ENCODE measurements around the gene KCNK18.

KCNK18 gene

DNA sequence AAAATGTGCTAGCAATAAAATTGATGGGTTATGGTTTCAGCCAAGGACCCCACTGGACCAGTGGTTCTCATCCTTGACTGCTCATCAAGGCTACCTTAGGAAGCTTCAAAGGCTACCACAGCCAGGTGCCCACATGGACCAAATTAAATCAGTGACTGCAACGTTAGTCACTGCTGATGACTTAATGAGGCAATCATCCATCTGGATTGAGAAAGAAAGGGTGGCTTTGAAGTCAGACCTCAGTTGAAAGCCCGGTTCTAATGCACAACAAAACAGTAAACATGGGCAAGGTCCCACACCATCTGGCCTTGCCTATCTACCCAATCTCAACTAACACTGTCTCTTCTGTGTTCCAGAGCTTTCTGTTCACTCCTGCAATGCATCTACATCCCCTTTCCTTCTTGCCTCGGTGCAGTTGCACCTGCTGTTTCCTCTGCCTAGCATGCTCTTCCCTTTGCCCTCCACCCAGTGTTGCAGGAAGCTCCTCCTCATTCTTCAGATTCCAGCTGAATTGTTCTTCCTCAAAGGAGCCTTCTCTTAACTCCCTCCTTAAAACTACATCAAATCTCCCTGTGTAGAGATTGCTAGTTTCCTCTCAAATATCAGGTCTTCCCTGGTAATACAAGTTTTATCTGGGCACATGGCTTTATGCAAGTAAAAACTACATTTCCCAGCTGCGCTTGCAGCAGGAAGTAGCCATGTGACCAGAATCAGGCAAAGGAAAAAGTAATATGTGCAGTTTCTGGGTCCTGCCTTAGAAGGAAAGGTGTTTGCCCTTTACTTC, 10.3 kb upstream of the KCNK18 start:
- H3K27me3 ChIP-seq (ENCODE audit: insufficient read depth, low read length), result no peaks in the 10 kb centered on the region
- no peaks in the 10 kb centered on the region for H3K4me1 ChIP-seq (ENCODE audit: insufficient read depth, low read length, severe bottlenecking)
- no peaks in the 10 kb centered on the region for H3F3A ChIP-seq (ENCODE audit: insufficient read depth, low read length)
- H2AFZ ChIP-seq (ENCODE audit: low read length), result 0 out of 2 replicates have a peak overlapping the region, but pooled peaks have one; percentile 34
- H3K27ac ChIP-seq (ENCODE audit: low read depth, low read length, poor library complexity, severe bottlenecking), result no peak overlapping the region
- H3K9me2 ChIP-seq (ENCODE audit: low read depth, low read length), result no peaks in the 10 kb centered on the region
- no peak for TF ChIP-seq EZH2 (IDR thresholded peaks at IDR 0.05; ENCODE audit: borderline replicate concordance, low read length)
- TF ChIP-seq, protein P1, sequence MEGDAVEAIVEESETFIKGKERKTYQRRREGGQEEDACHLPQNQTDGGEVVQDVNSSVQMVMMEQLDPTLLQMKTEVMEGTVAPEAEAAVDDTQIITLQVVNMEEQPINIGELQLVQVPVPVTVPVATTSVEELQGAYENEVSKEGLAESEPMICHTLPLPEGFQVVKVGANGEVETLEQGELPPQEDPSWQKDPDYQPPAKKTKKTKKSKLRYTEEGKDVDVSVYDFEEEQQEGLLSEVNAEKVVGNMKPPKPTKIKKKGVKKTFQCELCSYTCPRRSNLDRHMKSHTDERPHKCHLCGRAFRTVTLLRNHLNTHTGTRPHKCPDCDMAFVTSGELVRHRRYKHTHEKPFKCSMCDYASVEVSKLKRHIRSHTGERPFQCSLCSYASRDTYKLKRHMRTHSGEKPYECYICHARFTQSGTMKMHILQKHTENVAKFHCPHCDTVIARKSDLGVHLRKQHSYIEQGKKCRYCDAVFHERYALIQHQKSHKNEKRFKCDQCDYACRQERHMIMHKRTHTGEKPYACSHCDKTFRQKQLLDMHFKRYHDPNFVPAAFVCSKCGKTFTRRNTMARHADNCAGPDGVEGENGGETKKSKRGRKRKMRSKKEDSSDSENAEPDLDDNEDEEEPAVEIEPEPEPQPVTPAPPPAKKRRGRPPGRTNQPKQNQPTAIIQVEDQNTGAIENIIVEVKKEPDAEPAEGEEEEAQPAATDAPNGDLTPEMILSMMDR (IDR thresholded peaks at IDR 0.05; ENCODE audit: low read length), result no peak
- no peaks in the 10 kb centered on the region for H3K79me2 ChIP-seq (ENCODE audit: insufficient read depth, low read length)
- H3K9ac ChIP-seq (ENCODE audit: low read length), result no peak overlapping the region
- no peaks in the 10 kb centered on the region for H3K36me3 ChIP-seq (ENCODE audit: insufficient read depth, low read length)
- no peak overlapping the region for H3K4me2 ChIP-seq (ENCODE audit: low read length)
- H4K20me1 ChIP-seq (ENCODE audit: insufficient read depth, low read length), result no peaks in the 10 kb centered on the region
- no peaks in the 10 kb centered on the region for H3K9me3 ChIP-seq (ENCODE audit: low read length)
- H3K4me3 ChIP-seq (ENCODE audit: low read depth, low read length, poor library complexity, severe bottlenecking), result no peak overlapping the region

DNA sequence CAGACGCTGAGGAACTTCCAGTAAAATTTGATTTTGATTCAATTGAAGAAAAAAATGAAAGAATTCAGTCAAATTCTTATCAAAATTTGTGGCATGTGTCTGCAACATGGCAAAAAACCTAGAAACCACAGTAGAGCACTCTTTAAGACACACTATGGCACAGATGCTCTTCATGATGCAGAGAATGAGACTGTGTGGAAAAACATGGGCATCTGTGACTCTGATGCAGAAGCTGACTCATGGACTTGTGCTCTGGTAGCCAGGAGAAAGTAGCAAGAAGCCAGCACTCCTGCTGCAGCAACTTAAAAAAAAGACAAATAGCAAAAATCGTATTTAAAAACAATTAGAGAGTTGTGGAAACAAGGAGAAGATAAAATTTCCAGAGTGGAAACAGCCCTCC, 8.9 kb upstream of the KCNK18 start:
- H3F3A ChIP-seq (ENCODE audit: insufficient read depth, low read length), result no peaks in the 10 kb centered on the region
- no peaks in the 10 kb centered on the region for H4K20me1 ChIP-seq (ENCODE audit: insufficient read depth, low read length)
- no peaks in the 10 kb centered on the region for H3K4me1 ChIP-seq (ENCODE audit: insufficient read depth, low read length, severe bottlenecking)
- H3K9ac ChIP-seq (ENCODE audit: low read length), result no peak overlapping the region
- TF ChIP-seq, protein P1 (IDR thresholded peaks at IDR 0.05; ENCODE audit: low read length), result no peak
- no peak for TF ChIP-seq EZH2 (IDR thresholded peaks at IDR 0.05; ENCODE audit: borderline replicate concordance, low read length)
- H3K79me2 ChIP-seq (ENCODE audit: insufficient read depth, low read length), result no peaks in the 10 kb centered on the region
- no peak overlapping the region for H3K4me3 ChIP-seq (ENCODE audit: low read depth, low read length, poor library complexity, severe bottlenecking)
- no peak overlapping the region for H3K27ac ChIP-seq (ENCODE audit: low read depth, low read length, poor library complexity, severe bottlenecking)
- H2AFZ ChIP-seq (ENCODE audit: low read length), result no peak overlapping the region
- H3K9me2 ChIP-seq (ENCODE audit: low read depth, low read length), result no peaks in the 10 kb centered on the region
- H3K27me3 ChIP-seq (ENCODE audit: insufficient read depth, low read length), result no peaks in the 10 kb centered on the region
- H3K4me2 ChIP-seq (ENCODE audit: low read length), result no peak overlapping the region
- no peaks in the 10 kb centered on the region for H3K9me3 ChIP-seq (ENCODE audit: low read length)
- H3K36me3 ChIP-seq (ENCODE audit: insufficient read depth, low read length), result no peaks in the 10 kb centered on the region

DNA sequence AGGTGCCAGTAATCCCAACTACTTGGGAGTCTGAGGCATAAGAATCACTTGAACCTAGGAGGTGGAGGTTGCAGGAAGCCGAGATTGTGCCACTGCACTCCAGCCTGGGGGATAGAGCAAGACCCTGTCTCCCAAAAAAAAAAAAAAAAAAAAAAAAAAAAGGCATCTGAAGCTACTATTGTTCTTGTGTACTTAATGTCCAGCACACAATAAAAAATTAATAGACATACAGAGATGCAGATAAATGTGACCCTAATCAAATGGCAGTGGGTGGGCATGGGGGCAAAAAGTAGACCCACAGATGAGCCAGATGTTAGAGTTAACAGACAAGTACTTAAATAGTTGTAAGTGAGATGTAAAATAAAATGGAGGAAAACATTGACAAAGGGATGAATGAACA, 7.7 kb upstream of the KCNK18 start:
- H3K4me2 ChIP-seq (ENCODE audit: low read length), result no peak overlapping the region
- no peak overlapping the region for H2AFZ ChIP-seq (ENCODE audit: low read length)
- H3K9me3 ChIP-seq (ENCODE audit: low read length), result no peaks in the 10 kb centered on the region
- no peaks in the 10 kb centered on the region for H3K4me1 ChIP-seq (ENCODE audit: insufficient read depth, low read length, severe bottlenecking)
- no peak for TF ChIP-seq EZH2 (IDR thresholded peaks at IDR 0.05; ENCODE audit: borderline replicate concordance, low read length)
- TF ChIP-seq, protein P1 (IDR thresholded peaks at IDR 0.05; ENCODE audit: low read length), result no peak
- no peaks in the 10 kb centered on the region for H3K36me3 ChIP-seq (ENCODE audit: insufficient read depth, low read length)
- H3K9me2 ChIP-seq (ENCODE audit: low read depth, low read length), result no peaks in the 10 kb centered on the region
- no peak overlapping the region for H3K4me3 ChIP-seq (ENCODE audit: low read depth, low read length, poor library complexity, severe bottlenecking)
- no peaks in the 10 kb centered on the region for H3K79me2 ChIP-seq (ENCODE audit: insufficient read depth, low read length)
- H3K27ac ChIP-seq (ENCODE audit: low read depth, low read length, poor library complexity, severe bottlenecking), result no peak overlapping the region
- H4K20me1 ChIP-seq (ENCODE audit: insufficient read depth, low read length), result no peaks in the 10 kb centered on the region
- H3F3A ChIP-seq (ENCODE audit: insufficient read depth, low read length), result no peaks in the 10 kb centered on the region
- no peak overlapping the region for H3K9ac ChIP-seq (ENCODE audit: low read length)
- H3K27me3 ChIP-seq (ENCODE audit: insufficient read depth, low read length), result peaks cover 2% of the 10 kb centered on the region; the same call in 1 of the 2 replicates
